CD14-positive monocyte (primary cell): ENCODE data around the gene CAMK1. TPM values are rescaled to one million over a fixed set of nuclear protein-coding genes. Genes with fewer than 3 reads are reported as not detected.

Experiments
- DNase-seq, 3 donors: peaks; one replicate each; pipeline ENCODE4 v3.0.0-alpha.2; 2011 to 2022
- H2AFZ ChIP-seq: 2 replicates; pipeline ENCODE4 v1.6.0; 2012; ENCODE audit warnings: mild to moderate bottlenecking, low read depth, low read length, inconsistent platforms; ENCODE audit not compliant: insufficient read depth, poor library complexity, severe bottlenecking
- H3K27ac ChIP-seq, 2 donors: 1 replicate in 1 of 2; 2 replicates in 1 of 2; pipeline ENCODE4 v1.5.1; 2012 to 2013; ENCODE audit warnings: low read length in 2 of 2, control low read depth in 1 of 2, inconsistent platforms in 1 of 2, low read depth in 1 of 2, mild to moderate bottlenecking in 1 of 2
- H3K27me3 ChIP-seq, 2 donors: one replicate each; pipeline versions ENCODE4 v1.6.0 to v1.6.1; 2011 to 2013; ENCODE audit warnings: low read length in 2 of 2; ENCODE audit not compliant: control insufficient read depth in 2 of 2, insufficient read depth in 2 of 2
- H3K36me3 ChIP-seq, 2 donors: replicated peaks in 1 of 2; 1 replicate in 1 of 2; 2 replicates in 1 of 2; pipeline versions ENCODE4 v1.5.1 to v1.6.1; 2012 to 2013; ENCODE audit warnings: low read length in 2 of 2, control low read depth in 1 of 2, inconsistent platforms in 1 of 2, mild to moderate bottlenecking in 1 of 2; ENCODE audit not compliant: insufficient read depth in 2 of 2, control insufficient read depth in 1 of 2
- H3K4me1 ChIP-seq, 2 donors: 1 replicate in 1 of 2; 2 replicates in 1 of 2; pipeline versions ENCODE4 v1.5.1 to v1.6.1; 2012 to 2013; ENCODE audit warnings: low read length in 2 of 2, control low read depth in 1 of 2, inconsistent platforms in 1 of 2, mild to moderate bottlenecking in 1 of 2, moderate library complexity in 1 of 2; ENCODE audit not compliant: insufficient read depth in 2 of 2, control insufficient read depth in 1 of 2
- H3K4me2 ChIP-seq: replicated peaks from 2 replicates; pipeline ENCODE3; 2012; ENCODE audit warnings: low read length, moderate library complexity, mild to moderate bottlenecking; ENCODE audit not compliant: poor library complexity, severe bottlenecking; ENCODE audit errors: extremely low read depth
- H3K4me3 ChIP-seq, 3 experiments: fragments of 200-600 bp in 1 of 3; sonication (generic) in 1 of 3; replicated peaks in 1 of 3; 1 replicate in 2 of 3; 2 replicates in 1 of 3; pipeline ENCODE4 v1.5.1; 2011 to 2013; ENCODE audit warnings: low read length in 3 of 3, mild to moderate bottlenecking in 3 of 3, control low read depth in 2 of 3, low read depth in 2 of 3, inconsistent platforms in 1 of 3, moderate library complexity in 1 of 3
- H3K79me2 ChIP-seq: 2 replicates; pipeline ENCODE4 v1.6.0; 2012; ENCODE audit warnings: mild to moderate bottlenecking, control low read depth, inconsistent platforms, low read length, moderate library complexity; ENCODE audit not compliant: insufficient read depth
- H3K9ac ChIP-seq: 2 replicates; pipeline ENCODE4 v1.6.0; 2017; ENCODE audit warnings: low read length, mild to moderate bottlenecking; ENCODE audit not compliant: insufficient read depth, poor library complexity, severe bottlenecking
- H3K9me3 ChIP-seq, 2 donors: replicated peaks in 1 of 2; 1 replicate in 1 of 2; 2 replicates in 1 of 2; pipeline versions ENCODE4 v1.5.1 to v1.6.1; 2012 to 2013; ENCODE audit warnings: low read length in 2 of 2, control low read depth in 1 of 2; ENCODE audit not compliant: control insufficient read depth in 1 of 2, insufficient read depth in 1 of 2
- H4K20me1 ChIP-seq: 2 replicates; pipeline ENCODE4 v1.6.0; 2012; ENCODE audit warnings: mild to moderate bottlenecking, low read length, control low read depth, moderate library complexity; ENCODE audit not compliant: insufficient read depth
- H3K27ac Mint-ChIP-seq, 7 donors: one replicate each; pipeline ENCODE4 v1.8.0; 2020; ENCODE audit warnings: mild to moderate bottlenecking in 7 of 7, mixed read lengths in 7 of 7, moderate library complexity in 6 of 7, inconsistent platforms in 2 of 7
- H3K27me3 Mint-ChIP-seq, 3 donors: one replicate each; pipeline ENCODE4 v1.8.0; 2021 to 2022; ENCODE audit warnings: low read depth in 3 of 3, mild to moderate bottlenecking in 3 of 3, mixed read lengths in 3 of 3, moderate library complexity in 3 of 3, inconsistent platforms in 1 of 3
- H3K36me3 Mint-ChIP-seq, 2 donors: one replicate each; pipeline ENCODE4 v1.8.0; 2020; ENCODE audit warnings: mixed read lengths in 2 of 2, inconsistent platforms in 1 of 2, mild to moderate bottlenecking in 1 of 2
- H3K4me1 Mint-ChIP-seq: one replicate; pipeline ENCODE4 v1.8.0; 2020; ENCODE audit warnings: mild to moderate bottlenecking, mixed read lengths
- H3K4me3 Mint-ChIP-seq, 2 donors: one replicate each; pipeline ENCODE4 v1.8.0; 2020; ENCODE audit warnings: mild to moderate bottlenecking in 2 of 2, mixed read lengths in 2 of 2, moderate library complexity in 1 of 2
- H3K9me3 Mint-ChIP-seq, 7 donors: one replicate each; pipeline ENCODE4 v1.8.0; 2020 to 2022; ENCODE audit warnings: mixed read lengths in 7 of 7, mild to moderate bottlenecking in 6 of 7, moderate library complexity in 6 of 7, inconsistent platforms in 2 of 7
- WGBS: methylation state at CpG from one replicate; pipeline ENCODE4 v1.1.5; 2013; ENCODE audit warnings: missing lambda C conversion rate; ENCODE audit not compliant: insufficient coverage; 5-methylcytosine and 5-hydroxymethylcytosine counted together
- intact Hi-C, 2 donors: fragments of 100-400 bp; cut with micrococcal nuclease; formaldehyde crosslinking; loops; one replicate each; pipeline versions ENCODE4 v1.15.0 to v1.15.1; 2023
- polyA plus RNA-seq, 3 donors: library from polyadenylated mRNA; depleted of rRNA in 1 of 3; unstranded in 2 of 3; stranded (reverse) in 1 of 3; fragments of 300-500 nt in 2 of 3; fragments of >200 nt in 1 of 3; fragmentation: Illumina TruSeq in 2 of 3; gene quantifications; 1 replicate in 2 of 3; 2 replicates in 1 of 3; pipeline ENCODE4 v1.2.3, GENCODE V29; 2012 to 2021
- TF ChIP-seq, protein P1 (sequence below): fragments of 200-600 bp; IDR thresholded peaks from one replicate; pipeline ENCODE4 v1.8.0; 2022; ENCODE audit warnings: antibody characterized with exemption, mild to moderate bottlenecking

CAMK1 gene
- polyA plus RNA-seq, 3 donors = 106 to 137 (median 118) TPM

GRCh38 chr3:9792405-9793160, 22.8 kb upstream of the CAMK1 start, which contains the start of the genes ARPC4 and TADA3:
Gene ARPC4 (plus strand): TSS chr3:9793082. CDS start chr3:9793122, 40 bp downstream.
Gene TADA3 (minus strand): TSS chr3:9792473. CDS start chr3:9791466, 1,007 bp downstream.
- peaks cover 39 to 42% of the 10 kb centered on the region in 2 donors for H3K4me1 ChIP-seq
- under 1% methylated on average over 65 of the region's 65 CpGs for WGBS
- Mint-ChIP-seq H3K4me1 (peaks cover 38% of the 10 kb centered on the region), H3K4me3 (peak within 1 kb of the TSS; percentile 93 to 99), H3K9me3 (peaks cover 0 to 4% (median 0%) of the 10 kb centered on the region in 7 donors), H3K27ac (peak within 1 kb of the TSS; percentile 87 to 100 (median 99)), H3K27me3 (peaks cover 0 to 1% (median 0%) of the 10 kb centered on the region in 3 donors), H3K36me3 (peaks cover 27 to 58% of the 10 kb centered on the region in 2 donors)
- peaks cover 80% of the 10 kb centered on the region for H3K79me2 ChIP-seq
- TF ChIP-seq, protein P1, sequence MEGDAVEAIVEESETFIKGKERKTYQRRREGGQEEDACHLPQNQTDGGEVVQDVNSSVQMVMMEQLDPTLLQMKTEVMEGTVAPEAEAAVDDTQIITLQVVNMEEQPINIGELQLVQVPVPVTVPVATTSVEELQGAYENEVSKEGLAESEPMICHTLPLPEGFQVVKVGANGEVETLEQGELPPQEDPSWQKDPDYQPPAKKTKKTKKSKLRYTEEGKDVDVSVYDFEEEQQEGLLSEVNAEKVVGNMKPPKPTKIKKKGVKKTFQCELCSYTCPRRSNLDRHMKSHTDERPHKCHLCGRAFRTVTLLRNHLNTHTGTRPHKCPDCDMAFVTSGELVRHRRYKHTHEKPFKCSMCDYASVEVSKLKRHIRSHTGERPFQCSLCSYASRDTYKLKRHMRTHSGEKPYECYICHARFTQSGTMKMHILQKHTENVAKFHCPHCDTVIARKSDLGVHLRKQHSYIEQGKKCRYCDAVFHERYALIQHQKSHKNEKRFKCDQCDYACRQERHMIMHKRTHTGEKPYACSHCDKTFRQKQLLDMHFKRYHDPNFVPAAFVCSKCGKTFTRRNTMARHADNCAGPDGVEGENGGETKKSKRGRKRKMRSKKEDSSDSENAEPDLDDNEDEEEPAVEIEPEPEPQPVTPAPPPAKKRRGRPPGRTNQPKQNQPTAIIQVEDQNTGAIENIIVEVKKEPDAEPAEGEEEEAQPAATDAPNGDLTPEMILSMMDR = no peak
- peak within 1 kb of the TSS; percentile 76 to 96 (median 77) for H3K4me3 ChIP-seq
- peak within 1 kb of the TSS; percentile 81 for H2AFZ ChIP-seq
- no peaks in the 10 kb centered on the region for H3K27me3 ChIP-seq
- peak within 1 kb of the TSS; percentile 86 for H3K4me2 ChIP-seq
- H3K9ac ChIP-seq = peak within 1 kb of the TSS; percentile 99
- intact Hi-C loops = loop anchor here (2.0 to 10.0 kb wide), 10 partner anchors 42 to 528 kb away; partner anchors contain the start of genes BRPF1 (in 2 of the 2), MTMR14 (in 2 of the 2), RPUSD3 (in 2 of the 2) and OGG1 (in 1 of the 2)
- DNase-seq = peak; percentile 93 to 95 (median 94)
- peaks cover 43% of the 10 kb centered on the region for H4K20me1 ChIP-seq
- H3K27ac ChIP-seq = peak within 1 kb of the TSS; percentile 91 to 97
- peaks cover 28 to 49% of the 10 kb centered on the region in 2 donors for H3K36me3 ChIP-seq
- H3K9me3 ChIP-seq = no peaks in the 10 kb centered on the region

DNA sequence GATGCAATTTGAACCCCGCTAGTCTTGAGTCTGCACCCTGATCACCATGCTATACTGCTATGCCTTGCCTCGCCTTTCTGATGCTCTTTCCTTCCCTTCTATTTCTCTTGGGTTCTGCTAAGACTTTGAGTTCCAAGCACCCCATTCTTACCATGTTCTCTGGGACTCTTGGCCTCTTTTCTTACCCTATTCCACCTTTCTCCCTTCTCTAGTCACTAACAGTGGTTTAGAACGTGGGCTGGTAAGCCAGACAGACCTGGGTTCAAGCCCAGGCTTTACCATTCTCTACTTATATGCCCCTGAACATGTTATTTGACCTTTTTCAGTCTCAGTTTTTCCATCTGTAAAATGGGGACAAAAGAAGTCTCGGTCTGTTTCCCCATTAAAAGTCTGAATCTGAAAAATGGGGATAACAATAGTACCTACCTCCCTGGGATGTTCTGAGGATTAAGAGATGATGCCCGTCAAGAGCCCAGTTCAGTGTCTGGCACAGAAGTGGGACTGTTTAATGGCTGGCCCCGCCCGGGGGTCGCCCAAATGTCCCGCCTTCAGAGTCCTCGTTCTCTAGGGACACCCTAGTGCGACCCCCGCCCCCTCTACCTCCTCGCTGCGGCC, 22.1 kb upstream of the CAMK1 start:
- peak overlapping the region; percentile 86 for H3K4me2 ChIP-seq
- H3K4me3 ChIP-seq = peak overlapping the region; percentile 76 to 96 (median 77)
- 7% methylated on average over 11 of the region's 14 CpGs for WGBS
- Mint-ChIP-seq H3K36me3 (peaks cover 26 to 58% of the 10 kb centered on the region in 2 donors), H3K27ac (peak overlapping the region; percentile 77 to 100 (median 99)), H3K4me3 (peak overlapping the region; percentile 93 to 99), H3K27me3 (peaks cover 0 to 1% (median 0%) of the 10 kb centered on the region in 3 donors), H3K9me3 (peaks cover 0 to 4% (median 0%) of the 10 kb centered on the region in 7 donors), H3K4me1 (peaks cover 39% of the 10 kb centered on the region)
- H3K4me1 ChIP-seq = peaks cover 39 to 42% of the 10 kb centered on the region in 2 donors
- H3K79me2 ChIP-seq = peaks cover 73% of the 10 kb centered on the region
- intact Hi-C loops = loop anchor here (2.0 to 10.0 kb wide), 10 partner anchors 41 to 529 kb away; partner anchors contain the start of genes BRPF1 (in 2 of the 2), MTMR14 (in 2 of the 2), RPUSD3 (in 2 of the 2) and OGG1 (in 1 of the 2)
- peak overlapping the region; percentile 81 for H2AFZ ChIP-seq
- H3K27me3 ChIP-seq = no peaks in the 10 kb centered on the region
- DNase-seq = no peak
- H3K9me3 ChIP-seq = no peaks in the 10 kb centered on the region
- peaks cover 22 to 49% of the 10 kb centered on the region in 2 donors for H3K36me3 ChIP-seq
- TF ChIP-seq, protein P1 = no peak
- peaks cover 36% of the 10 kb centered on the region for H4K20me1 ChIP-seq
- H3K27ac ChIP-seq = peak overlapping the region; percentile 91 to 97
- H3K9ac ChIP-seq = peak overlapping the region; percentile 99
